Left lung (tissue), 14 donors: ENCODE measurements around the gene TMEM79. TPM values are rescaled to one million over a fixed set of nuclear protein-coding genes. Genes with fewer than 3 reads are reported as not detected.

ENCODE experiments used
- ATAC-seq: fragments of 200-7000 bp; cut with Tn5 transposase; one replicate; pipeline ENCODE4 v1.9.1; 2020; ENCODE audit warnings: moderate library complexity
- DNase-seq, 4 donors: peaks; one replicate each; pipeline ENCODE4 v3.0.0-alpha.2; 2013 to 2020
- H3K27ac ChIP-seq, 2 donors: fragments of 200-600 bp; sonication (generic) in 1 of 2; one replicate each; pipeline versions ENCODE4 v1.5.0 to v1.8.0; 2020 to 2021
- H3K27me3 ChIP-seq, 2 donors: fragments of 200-600 bp; sonication (generic) in 1 of 2; one replicate each; pipeline versions ENCODE4 v1.5.0 to v1.8.0; 2020 to 2021
- H3K36me3 ChIP-seq, 2 donors: fragments of 200-600 bp; sonication (generic) in 1 of 2; one replicate each; pipeline versions ENCODE4 v1.5.0 to v1.8.0; 2020 to 2021
- H3K4me1 ChIP-seq, 2 donors: fragments of 200-600 bp; one replicate each; pipeline ENCODE4 v1.8.0; 2021
- H3K4me3 ChIP-seq, 2 donors: fragments of 200-600 bp; sonication (generic) in 1 of 2; one replicate each; pipeline versions ENCODE4 v1.5.0 to v1.8.0; 2020 to 2021; ENCODE audit warnings: mild to moderate bottlenecking in 1 of 2
- H3K9me3 ChIP-seq, 2 donors: fragments of 200-600 bp; sonication (generic) in 1 of 2; one replicate each; pipeline versions ENCODE4 v1.5.0 to v1.8.0; 2020 to 2021
- intact Hi-C, 2 donors: fragments of 100-400 bp; cut with DNase I; formaldehyde crosslinking; loops; one replicate each; pipeline versions ENCODE4 v1.11.2 to v1.14.2; 2022
- long read RNA-seq, 12 donors: library from polyadenylated mRNA in 2 of 12; unstranded in 2 of 12; transcript quantifications; one replicate each; pipeline ENCODE4 v2.0.0 and lab custom pipeline, GENCODE V29; 2019 to 2026
- polyA plus RNA-seq, 6 donors: library from polyadenylated mRNA; unstranded; fragments of 120-200 nt; gene quantifications; one replicate each; pipeline ENCODE4 v1.2.1, GENCODE V29; 2013; ENCODE audit not compliant: insufficient read length in 6 of 6
- total RNA-seq, 2 donors: library from RNA; stranded (reverse); fragmentation: NEBNext Ultra II Directional; extraction: Animal tissue kit (Norgen Biotek cat#: 25700); gene quantifications; one replicate each; pipeline ENCODE4 v1.2.1, GENCODE V29; 2021
- TF ChIP-seq, protein P1 (sequence below), 2 donors: fragments of 200-600 bp; sonication (generic) in 1 of 2; IDR thresholded peaks; one replicate each; pipeline versions ENCODE4 v1.5.0 to v1.8.0; 2021; ENCODE audit warnings: antibody characterized with exemption in 2 of 2
- donor health status: DM: no; HTN: yes; CAD: no.
- donor health status: DM: no; HTN: no; CAD: no.

TMEM79 gene, protein sequence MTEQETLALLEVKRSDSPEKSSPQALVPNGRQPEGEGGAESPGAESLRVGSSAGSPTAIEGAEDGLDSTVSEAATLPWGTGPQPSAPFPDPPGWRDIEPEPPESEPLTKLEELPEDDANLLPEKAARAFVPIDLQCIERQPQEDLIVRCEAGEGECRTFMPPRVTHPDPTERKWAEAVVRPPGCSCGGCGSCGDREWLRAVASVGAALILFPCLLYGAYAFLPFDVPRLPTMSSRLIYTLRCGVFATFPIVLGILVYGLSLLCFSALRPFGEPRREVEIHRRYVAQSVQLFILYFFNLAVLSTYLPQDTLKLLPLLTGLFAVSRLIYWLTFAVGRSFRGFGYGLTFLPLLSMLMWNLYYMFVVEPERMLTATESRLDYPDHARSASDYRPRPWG
- total RNA-seq (1 to 10 TPM; 3.5 to 4.0 TPM), polyA plus RNA-seq (10 to 100 TPM in 1 of 6 donors, 1 to 10 TPM in 5; 8.2 to 10.3 (median 9.2) TPM)
- long read RNA-seq, donor 1, partial matches to known transcripts = 0 of 1 reads
- long read RNA-seq, donor 1, other reads (novel, unspliced or antisense) = 0 of 1 reads
- long read RNA-seq, donor 2, partial matches to known transcripts = 0 of 1 reads
- long read RNA-seq, donor 2, other reads (novel, unspliced or antisense) = 0 of 1 reads
- long read RNA-seq, donor 3, partial matches to known transcripts = 12 of 25 reads
- long read RNA-seq, donor 3, other reads (novel, unspliced or antisense) = 10 of 25 reads
- long read RNA-seq, donor 4, partial matches to known transcripts = 0 of 6 reads
- long read RNA-seq, donor 4, other reads (novel, unspliced or antisense) = 2 of 6 reads
- long read RNA-seq, donor 5 = 0 reads
- long read RNA-seq, donor 6, partial matches to known transcripts = 0 of 2 reads
- long read RNA-seq, donor 6, other reads (novel, unspliced or antisense) = 0 of 2 reads
- long read RNA-seq, donor 7, partial matches to known transcripts = 5 of 8 reads
- long read RNA-seq, donor 7, other reads (novel, unspliced or antisense) = 0 of 8 reads
- long read RNA-seq, donor 8, partial matches to known transcripts = 0 of 2 reads
- long read RNA-seq, donor 8, other reads (novel, unspliced or antisense) = 0 of 2 reads
- long read RNA-seq, donor 9 = 0 reads
- long read RNA-seq, donor 10, partial matches to known transcripts = 1 of 4 reads
- long read RNA-seq, donor 10, other reads (novel, unspliced or antisense) = 1 of 4 reads
- long read RNA-seq, donor 11, partial matches to known transcripts = 333 of 348 reads
- long read RNA-seq, donor 11, other reads (novel, unspliced or antisense) = 13 of 348 reads
- long read RNA-seq, donor 12 = 0 reads

DNA sequence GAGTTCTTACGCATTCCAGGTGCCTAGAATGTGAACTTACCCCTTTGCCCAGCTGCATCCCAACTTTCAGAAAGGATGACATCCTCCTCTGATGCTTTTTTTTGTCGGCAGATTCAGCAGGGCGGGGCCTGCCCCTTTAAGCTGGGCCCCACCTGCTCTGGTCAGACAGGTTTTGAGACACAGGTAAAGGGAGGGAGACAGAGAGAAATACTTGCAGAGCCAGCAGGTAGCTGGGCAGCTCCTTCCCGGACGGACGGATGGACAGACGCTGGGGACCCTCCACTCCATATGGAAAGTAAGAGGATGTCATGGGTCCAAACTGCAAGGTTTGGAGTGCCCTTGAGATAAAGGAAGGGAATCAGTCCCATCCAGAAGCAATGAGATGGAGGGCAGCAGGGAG is at the start of gene TMEM79:
TMEM79 (plus strand) TSS at position 214 of the 400 bp plus-strand sequence. CDS start 902 bp downstream, outside the sequence.
- Histone ChIP-seq H3K36me3 (peaks cover 0 to 22% of the 10 kb centered on the region in 2 donors), H3K27ac (peak within 1 kb of the TSS; percentile 89 to 96), H3K4me1 (peaks cover 16 to 36% of the 10 kb centered on the region in 2 donors), H3K27me3 (no peaks in the 10 kb centered on the region), H3K9me3 (no peaks in the 10 kb centered on the region), H3K4me3 (peak within 1 kb of the TSS; percentile 81 to 83)
- TF ChIP-seq, protein P1, sequence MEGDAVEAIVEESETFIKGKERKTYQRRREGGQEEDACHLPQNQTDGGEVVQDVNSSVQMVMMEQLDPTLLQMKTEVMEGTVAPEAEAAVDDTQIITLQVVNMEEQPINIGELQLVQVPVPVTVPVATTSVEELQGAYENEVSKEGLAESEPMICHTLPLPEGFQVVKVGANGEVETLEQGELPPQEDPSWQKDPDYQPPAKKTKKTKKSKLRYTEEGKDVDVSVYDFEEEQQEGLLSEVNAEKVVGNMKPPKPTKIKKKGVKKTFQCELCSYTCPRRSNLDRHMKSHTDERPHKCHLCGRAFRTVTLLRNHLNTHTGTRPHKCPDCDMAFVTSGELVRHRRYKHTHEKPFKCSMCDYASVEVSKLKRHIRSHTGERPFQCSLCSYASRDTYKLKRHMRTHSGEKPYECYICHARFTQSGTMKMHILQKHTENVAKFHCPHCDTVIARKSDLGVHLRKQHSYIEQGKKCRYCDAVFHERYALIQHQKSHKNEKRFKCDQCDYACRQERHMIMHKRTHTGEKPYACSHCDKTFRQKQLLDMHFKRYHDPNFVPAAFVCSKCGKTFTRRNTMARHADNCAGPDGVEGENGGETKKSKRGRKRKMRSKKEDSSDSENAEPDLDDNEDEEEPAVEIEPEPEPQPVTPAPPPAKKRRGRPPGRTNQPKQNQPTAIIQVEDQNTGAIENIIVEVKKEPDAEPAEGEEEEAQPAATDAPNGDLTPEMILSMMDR (IDR thresholded peaks at IDR 0.05) = no peak
- intact Hi-C loops = no loop called here
- ATAC-seq = no peak
- no peak for DNase-seq

DNA sequence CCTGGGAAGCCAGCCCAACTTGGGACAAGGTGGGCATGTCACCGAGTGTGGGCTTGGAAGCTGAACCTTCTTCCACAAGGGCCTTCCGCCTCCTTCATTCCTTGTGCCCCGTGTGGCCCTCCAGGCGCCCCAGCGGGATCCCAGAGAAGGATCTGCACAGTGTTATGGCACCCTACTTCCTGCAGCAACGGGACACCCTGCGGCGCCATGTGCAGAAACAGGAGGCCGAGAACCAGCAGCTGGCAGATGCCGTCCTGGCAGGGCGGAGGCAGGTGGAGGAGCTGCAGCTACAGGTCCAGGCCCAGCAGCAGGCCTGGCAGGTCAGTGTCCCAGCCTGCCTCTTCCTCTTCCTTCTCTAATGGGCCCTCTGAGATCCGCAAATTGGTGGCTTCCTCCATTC is 48.0 kb upstream of the TMEM79 start:
- no peaks in the 10 kb centered on the region for H3K4me1 ChIP-seq
- no peak for ATAC-seq
- H3K36me3 ChIP-seq = peaks cover 0 to 82% of the 10 kb centered on the region in 2 donors
- H3K9me3 ChIP-seq = no peaks in the 10 kb centered on the region
- H3K4me3 ChIP-seq = no peak overlapping the region
- H3K27ac ChIP-seq = no peak overlapping the region
- TF ChIP-seq, protein P1 (IDR thresholded peaks at IDR 0.05) = no peak
- peak in 1 of 4 donors; percentile 60 for DNase-seq
- intact Hi-C loops = no loop called here
- H3K27me3 ChIP-seq = no peaks in the 10 kb centered on the region

DNA sequence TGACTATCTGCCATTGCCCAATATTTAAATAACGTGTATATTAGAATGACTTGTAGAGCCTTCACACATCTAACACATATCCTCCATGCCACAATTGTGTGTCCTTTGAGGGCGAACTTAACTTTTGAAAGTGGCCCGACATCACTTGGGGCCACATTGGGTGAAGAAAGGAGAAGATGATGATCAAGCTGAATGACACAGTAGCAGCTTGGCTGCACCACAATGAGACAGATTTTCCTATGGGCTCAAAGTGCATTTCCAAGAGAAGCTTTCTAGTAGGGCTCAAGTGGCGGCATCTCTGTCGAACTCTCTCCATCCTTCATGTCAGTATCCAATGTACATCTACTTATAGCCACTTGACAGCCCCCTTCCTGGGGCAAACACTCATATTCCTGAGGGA is 45.9 kb upstream of the TMEM79 start:
- ATAC-seq = no peak
- DNase-seq = no peak
- Histone ChIP-seq H3K27ac (no peak overlapping the region), H3K4me3 (no peak overlapping the region), H3K27me3 (no peaks in the 10 kb centered on the region), H3K9me3 (no peaks in the 10 kb centered on the region), H3K4me1 (no peaks in the 10 kb centered on the region), H3K36me3 (peaks cover 0 to 90% of the 10 kb centered on the region in 2 donors)
- intact Hi-C loops = no loop called here
- TF ChIP-seq, protein P1 (IDR thresholded peaks at IDR 0.05) = no peak

DNA sequence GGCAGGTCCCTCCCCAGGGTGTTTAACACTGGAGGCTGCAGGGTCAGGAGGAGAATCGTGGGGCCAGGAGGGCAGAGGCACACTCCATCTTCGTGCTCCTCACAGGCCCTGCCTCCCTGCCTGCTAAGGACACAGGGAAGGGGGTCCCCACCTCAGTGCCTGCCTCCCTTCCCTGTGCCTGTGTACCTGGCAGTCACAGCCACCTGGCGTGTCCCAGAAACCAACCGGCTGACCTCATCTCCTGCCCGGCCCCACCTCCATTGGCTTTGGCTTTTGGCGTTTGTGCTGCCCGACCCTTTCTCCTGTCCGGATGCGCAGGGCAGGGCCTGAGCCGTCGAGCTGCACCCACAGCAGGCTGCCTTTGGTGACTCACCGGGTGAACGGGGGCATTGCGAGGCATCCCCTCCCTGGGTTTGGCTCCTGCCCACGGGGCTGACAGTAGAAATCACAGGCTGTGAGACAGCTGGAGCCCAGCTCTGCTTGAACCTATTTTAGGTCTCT is 42.8 kb upstream of the TMEM79 start:
- Histone ChIP-seq H3K4me1 (peaks cover 8 to 16% of the 10 kb centered on the region in 2 donors), H3K9me3 (no peaks in the 10 kb centered on the region), H3K27me3 (peaks cover 0 to 20% of the 10 kb centered on the region in 2 donors), H3K27ac (no peak overlapping the region), H3K36me3 (peaks cover 0 to 60% of the 10 kb centered on the region in 2 donors), H3K4me3 (no peak overlapping the region)
- intact Hi-C loops = no loop called here
- DNase-seq = peak in 1 of 4 donors; percentile 75
- no peak for ATAC-seq
- TF ChIP-seq, protein P1 (IDR thresholded peaks at IDR 0.05) = no peak
